ENCODE data around the gene KCNIP4.

Gene KCNIP4

DNA sequence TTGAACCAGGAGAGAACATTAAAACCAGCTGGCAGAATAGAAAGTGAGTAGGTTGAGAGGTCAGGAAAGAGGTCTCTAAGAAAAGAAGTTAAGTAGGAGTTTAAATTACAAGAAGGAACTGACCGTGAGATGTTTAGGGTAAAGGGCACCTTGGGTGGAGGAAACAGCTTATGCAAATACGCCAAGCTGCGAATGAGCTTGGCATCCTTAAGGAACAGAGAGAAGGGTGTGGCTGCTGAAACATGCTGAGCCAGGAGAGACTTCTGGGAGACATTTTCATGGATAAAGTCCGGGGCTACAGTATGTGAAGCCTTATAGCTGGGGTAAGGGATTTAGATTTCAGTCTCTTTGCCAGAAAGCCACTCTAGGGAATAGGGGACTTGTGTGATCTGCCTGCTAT lies 249.1 kb downstream of the KCNIP4 start:
- DNase-seq (ENCODE audit: low read depth in 2 of 3, low spot score in 1 of 3) = no peak

DNA sequence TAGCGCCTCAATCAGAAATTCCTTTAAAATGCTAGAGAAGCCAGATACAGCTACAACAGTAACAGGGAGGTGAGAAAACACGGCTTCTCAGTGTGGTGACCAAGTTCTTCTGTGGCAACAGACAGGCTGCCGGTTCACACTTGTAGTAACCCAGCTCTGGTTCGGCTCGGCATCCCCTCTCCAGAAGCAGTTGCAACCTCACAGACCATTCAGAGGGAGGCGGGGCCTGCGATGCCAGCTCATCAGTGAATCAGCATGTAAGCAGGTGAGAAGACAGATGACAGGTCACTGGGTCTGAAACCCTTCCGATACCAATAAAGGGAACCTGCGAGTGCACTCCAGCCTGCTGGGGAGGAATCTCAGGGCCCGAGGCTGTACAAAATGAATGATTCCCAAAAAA lies 251.0 kb downstream of the KCNIP4 start:
- DNase-seq (ENCODE audit: low read depth in 2 of 3, low spot score in 1 of 3) = no peak

DNA sequence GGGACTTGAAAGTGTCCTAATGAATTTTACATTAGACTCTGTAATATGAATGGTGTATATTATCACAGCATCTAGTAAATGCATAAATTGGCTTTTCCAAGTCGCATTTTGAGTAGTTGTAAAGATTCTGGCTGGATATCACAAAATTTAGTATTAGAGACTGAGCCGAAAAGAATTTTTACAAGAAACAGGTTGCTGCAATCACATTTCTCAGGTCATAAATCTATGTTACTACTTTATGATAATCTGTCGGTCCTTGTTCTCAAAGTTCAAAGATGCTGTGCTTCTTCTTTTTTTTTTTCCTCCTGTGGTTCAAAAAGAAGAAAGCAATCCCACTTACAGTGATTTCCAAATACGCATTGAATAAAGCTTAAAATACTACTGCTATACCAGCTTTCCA lies 253.4 kb downstream of the KCNIP4 start:
- DNase-seq (ENCODE audit: low read depth in 2 of 3, low spot score in 1 of 3) = no peak

DNA sequence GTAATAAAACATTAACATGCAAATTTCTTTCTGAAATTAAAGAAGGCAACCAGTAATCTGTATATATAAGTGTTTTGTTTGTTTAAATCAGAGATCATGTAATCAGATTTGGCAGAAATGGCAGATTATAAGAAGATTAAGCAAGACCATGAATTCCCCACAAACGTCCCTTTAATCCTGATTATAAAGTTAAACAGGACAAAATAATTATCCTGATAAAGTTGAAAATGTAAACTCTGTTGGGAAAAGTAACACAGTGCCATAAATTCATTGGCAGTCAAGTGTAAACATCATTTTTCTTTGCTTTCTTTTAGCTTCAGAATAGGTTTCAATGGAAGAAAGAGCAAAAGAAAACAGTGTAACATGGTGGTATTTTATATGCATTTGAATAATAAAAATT lies 256.3 kb downstream of the KCNIP4 start:
- DNase-seq (ENCODE audit: low read depth in 2 of 3, low spot score in 1 of 3) = no peak

DNA sequence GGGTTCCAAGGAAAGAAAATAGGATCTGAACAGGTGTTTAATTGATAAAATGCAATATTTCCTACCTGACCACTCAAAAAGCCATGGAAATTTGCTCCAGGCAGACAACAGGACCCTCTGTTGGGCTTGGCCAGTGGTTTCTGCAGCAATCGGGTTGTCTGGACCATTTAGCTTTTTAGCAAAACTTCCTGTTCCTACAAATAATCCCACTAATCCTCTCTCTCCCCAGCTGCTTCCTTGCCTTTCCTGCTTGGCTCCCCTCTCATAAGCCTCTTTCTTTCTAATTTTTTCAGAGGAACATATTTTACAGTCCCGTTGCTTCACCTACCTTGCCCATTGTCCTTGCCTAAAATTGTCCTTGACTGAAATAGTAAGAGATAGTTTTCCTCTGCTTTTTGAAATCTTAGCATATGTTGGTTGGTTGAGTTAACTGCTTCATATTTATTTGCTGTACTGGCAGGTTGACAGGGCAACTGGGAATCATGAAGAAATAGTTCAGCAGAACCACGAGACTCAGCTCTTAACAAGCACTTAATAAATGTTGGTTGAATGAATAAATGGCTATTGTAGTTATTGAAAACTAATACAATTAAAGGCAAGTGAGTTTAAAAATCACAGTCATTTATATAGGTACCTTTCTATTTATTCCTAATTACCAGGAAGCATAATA lies 259.8 kb downstream of the KCNIP4 start:
- no peak for DNase-seq (ENCODE audit: low read depth in 2 of 3, low spot score in 1 of 3)

DNA sequence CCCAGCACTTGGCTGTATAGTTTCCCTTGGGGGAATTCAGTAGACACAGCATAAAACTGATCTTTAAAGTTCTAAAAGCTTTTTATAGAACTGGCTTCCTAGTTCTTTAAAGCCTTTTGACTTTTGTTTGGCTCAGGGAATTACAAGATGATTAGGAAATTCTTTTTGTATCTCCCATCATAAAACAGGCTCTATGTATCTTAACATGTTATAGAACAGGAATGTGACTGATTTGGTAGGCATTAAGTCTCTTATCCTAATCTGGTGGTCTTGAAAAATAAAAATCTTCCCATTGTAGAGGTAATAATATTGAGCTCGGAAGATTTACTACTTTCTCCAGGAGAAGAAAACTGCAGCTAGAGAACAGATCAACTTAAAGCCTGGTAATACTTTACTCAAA lies 262.7 kb downstream of the KCNIP4 start:
- DNase-seq (ENCODE audit: low read depth in 2 of 3, low spot score in 1 of 3) = no peak

DNA sequence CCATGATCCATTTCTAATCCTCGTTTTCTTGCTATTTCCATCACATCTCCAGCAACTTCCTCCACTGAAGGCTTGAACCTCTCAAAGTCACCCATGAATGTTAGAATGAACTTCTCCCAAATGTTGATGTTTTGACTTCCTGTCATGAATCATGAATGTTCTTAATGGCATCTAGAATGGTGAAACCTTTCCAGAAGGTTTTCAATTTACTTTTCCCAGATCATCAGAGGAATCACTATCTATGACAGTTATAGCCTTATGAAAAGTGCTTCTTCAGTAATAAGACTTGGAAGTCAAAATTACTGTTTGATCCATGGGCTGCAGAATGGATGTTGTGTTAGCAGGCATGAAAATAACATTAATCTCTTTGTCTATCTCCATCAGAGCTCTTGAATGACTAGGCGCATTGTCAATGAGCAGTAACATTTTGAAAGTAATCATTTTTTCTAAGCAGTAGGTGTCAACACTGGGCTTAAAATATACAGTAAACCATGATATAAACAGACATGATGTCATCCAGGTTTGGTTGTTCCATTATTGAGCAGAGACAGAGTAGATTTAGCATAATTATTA lies 268.2 kb downstream of the KCNIP4 start:
- DNase-seq (ENCODE audit: low read depth in 2 of 3, low spot score in 1 of 3) = no peak

DNA sequence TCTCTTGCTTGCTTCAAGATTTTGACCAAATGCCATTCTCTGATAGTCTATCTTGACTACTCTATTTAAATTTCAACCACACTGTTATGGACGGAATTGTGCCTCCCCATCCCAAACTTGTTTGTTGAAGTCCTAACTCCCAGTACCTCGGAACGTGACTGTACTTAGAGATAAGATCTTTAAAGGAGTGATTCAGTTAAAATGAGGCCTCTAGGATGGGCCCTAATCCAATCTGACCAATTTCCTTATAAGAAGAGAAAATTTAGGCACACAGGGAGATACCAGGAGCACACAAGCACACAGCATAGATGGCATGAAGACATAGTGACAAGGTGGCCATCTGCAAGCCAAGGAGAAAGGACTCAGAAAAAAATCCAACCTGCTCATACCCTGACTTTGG lies 269.9 kb downstream of the KCNIP4 start:
- no peak for DNase-seq (ENCODE audit: low read depth in 2 of 3, low spot score in 1 of 3)

DNA sequence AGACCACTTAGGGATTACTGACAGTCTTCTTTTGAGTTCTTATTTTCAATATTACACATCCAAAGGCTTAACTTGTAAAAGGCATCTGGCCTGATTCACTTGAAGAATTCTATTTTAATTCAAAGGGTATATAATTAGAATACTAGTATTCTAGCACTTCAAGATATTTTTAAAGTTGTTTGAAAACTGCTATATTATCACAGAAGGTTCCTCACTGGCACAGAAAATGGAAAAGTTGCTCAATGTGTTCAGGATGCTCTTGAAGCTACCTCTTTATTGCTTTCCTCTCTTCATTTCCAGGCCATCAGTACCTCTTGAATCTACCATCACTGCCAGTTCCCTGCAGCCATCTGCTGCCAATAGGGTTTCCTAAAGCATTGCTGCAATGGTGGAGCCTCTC lies 271.4 kb downstream of the KCNIP4 start:
- DNase-seq (ENCODE audit: low read depth in 2 of 3, low spot score in 1 of 3) = no peak

DNA sequence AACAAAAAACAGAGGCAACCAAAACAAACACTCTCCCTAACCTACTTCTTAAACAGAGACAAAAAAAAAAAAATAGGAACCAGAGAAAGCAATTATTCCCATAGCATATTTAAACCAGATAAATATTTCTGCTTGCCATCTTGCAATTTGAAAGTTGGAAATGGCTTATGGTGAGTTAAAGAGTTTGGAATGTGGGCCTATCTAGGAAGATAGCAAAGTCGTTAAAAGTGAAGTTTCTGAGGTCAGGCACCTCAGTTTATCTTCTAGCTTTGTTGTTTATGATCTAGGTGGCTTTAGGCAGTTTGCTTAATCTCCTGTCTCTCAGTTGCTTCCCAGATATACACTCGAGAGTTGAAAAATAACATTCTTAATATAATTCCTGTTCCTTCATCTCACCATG lies 284.2 kb downstream of the KCNIP4 start:
- no peak for DNase-seq (ENCODE audit: low read depth in 2 of 3, low spot score in 1 of 3)

DNA sequence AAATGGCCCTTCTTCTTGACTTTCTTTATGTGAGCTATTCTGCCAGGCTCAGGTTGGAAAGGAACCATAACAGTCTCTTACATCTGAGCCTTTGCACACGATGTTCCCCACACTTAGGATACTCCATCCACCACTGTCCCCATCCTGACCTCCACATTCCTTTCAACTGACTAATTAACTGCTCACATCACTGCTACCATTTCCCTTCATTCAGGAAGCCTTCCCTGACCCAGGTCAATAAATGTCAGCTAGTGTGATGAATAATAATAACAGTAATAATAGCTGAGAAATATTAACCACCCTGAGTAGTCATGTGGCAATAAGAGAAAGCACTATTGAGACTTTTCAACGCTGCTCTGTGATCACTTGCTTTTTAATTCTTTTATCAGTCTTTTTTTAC lies 291.7 kb downstream of the KCNIP4 start:
- DNase-seq (ENCODE audit: low read depth in 2 of 3, low spot score in 1 of 3) = no peak

DNA sequence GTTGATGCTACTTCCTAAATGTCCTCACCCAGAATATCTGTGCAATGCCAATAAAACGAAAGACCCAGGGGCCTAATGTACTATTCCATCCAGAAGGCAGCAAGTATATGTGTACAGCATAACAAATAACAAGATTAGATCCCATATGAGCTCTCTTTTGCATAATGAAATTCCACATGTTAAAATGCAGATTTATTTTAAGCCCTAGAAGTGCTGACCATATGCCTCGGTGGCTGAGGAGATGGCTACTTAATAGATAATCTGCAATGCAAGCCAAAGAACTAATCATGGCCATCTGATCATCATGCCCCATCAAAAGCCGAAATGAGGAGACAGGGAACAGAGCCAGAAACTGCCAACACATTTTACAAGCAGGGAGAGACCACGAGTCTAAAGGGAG lies 293.5 kb downstream of the KCNIP4 start:
- DNase-seq (ENCODE audit: low read depth in 2 of 3, low spot score in 1 of 3) = no peak

DNA sequence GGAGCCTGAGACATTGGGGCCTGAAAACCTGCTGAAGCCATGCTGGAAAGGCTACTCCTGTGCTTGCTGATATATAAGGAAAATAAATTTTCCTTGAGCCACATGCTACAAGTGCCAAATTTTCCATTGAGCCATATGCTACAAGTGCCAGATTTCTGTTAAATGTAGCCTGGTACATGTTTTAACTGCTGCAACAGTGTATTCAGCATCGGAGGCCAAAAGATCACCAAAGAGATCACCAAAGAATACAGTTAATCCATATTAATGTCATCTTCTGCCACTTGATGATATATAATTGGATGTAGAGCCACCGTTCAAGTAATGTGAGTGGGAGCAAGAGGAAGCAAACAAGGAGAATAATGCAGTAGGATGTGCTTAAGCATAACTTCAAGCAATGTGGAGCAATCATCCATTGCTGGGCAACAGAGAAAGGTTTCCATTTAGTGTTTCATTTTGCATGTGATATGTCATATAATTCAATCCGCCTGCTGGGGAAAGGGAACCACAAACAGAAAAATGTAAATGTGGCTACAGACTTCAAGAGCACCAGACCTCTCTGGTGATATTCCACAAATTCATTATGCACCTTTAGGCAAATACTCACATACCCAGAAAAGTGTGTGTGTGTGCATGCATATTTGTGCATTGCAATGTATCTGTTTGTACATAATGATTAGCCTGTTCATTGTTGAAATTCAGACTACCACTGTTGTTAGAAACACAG lies 295.9 kb downstream of the KCNIP4 start:
- no peak for DNase-seq (ENCODE audit: low read depth in 2 of 3, low spot score in 1 of 3)

DNA sequence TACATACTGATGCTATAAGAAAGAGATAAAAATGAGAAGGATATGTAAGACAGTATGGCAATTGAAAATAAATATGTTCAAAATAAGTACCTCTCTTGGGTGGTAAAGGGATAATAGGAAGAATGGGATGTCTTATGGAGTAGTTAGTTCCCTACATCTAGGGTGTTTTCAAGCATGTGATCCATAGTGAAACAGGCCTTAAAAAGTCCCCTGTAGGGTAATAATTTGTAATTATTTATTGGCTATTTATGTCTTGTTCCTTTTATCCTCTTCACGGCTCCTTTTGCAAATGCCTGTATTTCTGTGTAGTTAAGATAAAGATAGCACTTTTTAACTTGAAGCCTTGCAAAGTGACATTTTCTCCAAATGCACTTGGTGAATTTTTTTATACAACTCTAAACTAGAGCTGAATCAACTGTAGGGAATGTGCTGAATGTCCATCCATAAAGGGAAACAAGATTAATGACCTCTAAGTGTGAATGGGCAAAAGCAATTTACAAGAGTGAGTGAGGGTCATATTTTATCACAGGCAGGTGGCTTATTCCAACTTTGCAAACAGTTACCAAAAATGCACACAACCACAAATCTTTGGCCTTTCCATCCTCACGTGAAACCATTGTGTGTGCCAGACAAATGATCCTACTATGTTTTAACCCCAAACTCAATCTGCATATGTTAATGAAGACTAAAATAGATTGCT lies 299.0 kb downstream of the KCNIP4 start:
- DNase-seq (ENCODE audit: low read depth in 2 of 3, low spot score in 1 of 3) = no peak

DNA sequence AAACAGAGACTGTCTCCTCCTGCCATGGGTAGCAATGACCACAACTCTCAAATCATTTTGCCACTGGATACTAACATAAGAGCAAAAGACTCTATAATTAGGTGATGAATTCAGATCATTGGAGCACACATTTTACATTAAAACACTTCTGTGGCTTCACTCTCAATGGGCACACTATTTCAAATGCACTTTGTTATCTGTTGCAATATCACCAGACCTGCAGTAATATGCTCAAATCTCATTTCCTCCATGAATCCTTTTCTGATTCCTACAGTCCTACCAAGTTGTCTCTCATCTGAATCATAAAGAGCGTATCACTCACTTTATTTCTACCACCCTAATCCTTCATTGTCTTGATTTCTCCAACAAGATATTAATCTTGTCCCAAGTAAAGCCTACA lies 302.8 kb downstream of the KCNIP4 start:
- DNase-seq (ENCODE audit: low read depth in 2 of 3, low spot score in 1 of 3) = no peak

DNA sequence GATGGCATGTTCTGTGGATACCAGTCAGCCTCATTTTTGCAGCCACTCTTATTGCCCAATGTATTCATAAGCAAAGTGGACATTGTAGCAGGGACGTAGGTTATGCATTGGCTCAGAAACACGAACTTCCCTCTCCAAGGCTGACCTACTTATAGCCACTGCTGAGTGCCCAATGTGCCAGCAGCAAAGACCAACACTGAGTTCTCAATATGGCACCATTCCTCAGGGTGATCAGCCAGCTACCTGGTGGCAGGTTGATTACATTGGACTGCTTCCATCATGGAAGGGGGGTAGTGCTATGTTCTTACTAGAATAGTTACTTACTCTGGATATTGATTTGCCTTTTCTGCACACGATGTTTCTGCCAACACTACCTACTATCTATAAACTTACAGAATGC lies 306.9 kb downstream of the KCNIP4 start:
- DNase-seq (ENCODE audit: low read depth in 2 of 3, low spot score in 1 of 3) = no peak

DNA sequence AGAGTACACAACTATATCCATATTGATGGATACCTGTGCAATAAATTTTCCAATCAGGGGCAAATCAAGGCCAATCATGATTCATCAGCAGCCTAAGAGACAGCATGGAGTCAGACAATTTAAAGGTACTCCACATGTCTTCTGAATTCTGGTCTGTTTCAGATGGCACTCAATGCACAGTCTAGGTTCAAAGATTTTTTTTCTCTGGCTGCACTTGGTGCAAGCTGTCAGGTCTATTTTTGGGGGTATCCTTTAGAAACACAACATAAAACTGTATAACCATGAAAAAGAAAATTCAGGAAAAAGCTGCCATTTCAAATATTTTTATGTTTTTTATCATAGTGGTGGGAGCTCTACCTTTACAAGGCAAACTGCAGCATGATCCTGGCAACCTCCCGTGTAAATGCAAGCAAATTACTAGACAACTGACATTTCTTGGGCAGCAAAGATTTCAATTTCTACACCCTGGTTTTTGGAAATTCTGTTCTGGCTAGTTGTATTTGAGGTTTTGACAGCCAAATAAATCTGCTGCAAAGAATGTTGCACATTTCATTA lies 310.3 kb downstream of the KCNIP4 start:
- no peak for DNase-seq (ENCODE audit: low read depth in 2 of 3, low spot score in 1 of 3)

DNA sequence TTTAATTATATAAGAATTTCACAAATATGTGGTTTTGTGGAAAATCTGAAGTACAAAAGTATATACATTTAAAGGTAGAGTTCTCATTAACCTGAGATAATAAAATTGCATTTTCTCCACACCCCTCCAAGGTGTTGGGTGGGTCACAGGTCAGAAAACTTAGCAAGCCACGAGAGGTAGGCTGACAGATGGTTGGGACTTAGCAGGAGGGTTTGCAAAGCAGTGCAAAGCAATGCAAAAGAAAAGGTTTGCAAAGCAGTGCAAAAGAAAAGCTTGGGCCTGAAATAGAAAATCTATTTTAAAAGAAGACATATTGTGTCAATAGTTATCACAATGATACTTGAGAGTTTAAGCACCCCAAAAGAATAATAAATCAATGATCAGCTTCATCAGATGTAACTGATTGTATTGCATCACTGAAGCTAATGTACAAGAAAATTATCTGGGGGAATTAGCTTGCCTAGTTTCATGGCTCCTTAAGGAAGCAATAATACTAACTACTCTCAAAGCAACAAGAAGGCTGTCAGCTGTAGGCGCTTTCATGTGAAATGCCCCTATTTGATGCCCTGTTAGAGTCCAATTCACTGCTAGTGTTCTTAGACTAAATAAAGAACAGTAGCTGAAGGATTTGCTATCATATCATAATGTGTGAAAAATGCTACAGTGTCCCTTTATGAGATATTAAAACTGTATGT lies 319.5 kb downstream of the KCNIP4 start:
- DNase-seq (ENCODE audit: low read depth in 2 of 3, low spot score in 1 of 3) = no peak

DNA sequence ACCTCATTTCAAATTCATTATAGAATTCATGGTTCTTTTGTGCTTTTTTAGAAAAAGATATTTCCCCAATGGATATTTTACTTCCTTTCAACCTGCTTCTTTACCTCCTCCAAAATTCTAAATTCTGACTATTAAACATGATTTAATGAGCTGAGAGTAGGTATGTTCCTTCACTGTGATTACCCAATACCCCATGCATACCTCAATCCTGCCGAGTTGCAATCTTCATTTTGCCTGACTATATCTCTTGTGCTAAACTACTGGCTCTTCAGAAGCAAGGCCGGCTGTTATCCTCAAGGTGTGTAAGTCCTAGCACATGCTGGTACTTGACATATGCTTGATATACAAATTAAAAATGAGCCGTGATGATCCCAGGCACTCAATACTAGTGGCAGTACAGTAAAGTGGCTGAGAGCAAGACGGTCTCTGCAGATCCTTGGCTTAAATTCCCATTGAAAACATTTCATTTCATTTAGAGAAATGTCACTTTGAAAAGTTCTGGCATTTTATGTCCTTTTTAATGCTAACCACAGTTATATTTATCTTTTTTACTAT lies 320.4 kb downstream of the KCNIP4 start:
- no peak for DNase-seq (ENCODE audit: low read depth in 2 of 3, low spot score in 1 of 3)

DNA sequence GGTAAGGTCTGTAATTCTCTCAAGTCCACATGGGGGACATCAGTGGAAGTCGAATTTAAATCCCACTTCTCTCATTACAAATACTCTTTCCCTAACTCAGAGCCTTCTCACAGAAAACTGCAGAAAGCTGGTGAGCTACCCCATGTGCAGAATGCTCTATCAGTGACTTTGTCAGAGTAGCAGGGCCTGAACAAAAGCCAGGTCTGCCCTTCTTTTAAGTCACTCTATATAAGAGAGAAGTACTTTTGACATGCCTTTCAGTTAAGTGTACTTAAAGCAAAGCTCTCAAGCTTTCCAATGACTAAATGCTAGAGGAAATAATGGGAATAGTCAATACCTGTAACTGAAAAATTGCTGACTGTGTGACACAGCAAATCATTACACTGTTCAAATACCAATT lies 323.1 kb downstream of the KCNIP4 start:
- no peak for DNase-seq (ENCODE audit: low read depth in 2 of 3, low spot score in 1 of 3)

DNA sequence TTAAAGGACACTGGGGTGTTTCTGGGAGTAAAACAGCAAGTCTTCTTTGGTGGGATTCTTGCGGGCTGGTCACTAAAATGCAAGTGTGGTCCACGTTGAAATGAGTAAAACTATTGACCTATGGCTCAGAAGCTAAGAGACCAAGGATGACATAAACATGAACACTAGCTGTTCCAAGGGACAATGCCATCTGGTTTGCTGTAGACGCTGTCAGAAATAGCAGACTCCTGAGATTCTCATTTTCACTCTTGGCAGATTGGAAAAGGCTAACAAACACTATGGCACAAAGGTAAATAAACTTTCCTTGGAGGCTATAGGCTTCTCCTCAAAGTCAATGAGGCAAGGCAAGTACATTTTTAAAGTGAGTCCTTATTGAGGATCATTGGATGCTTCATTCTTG lies 343.6 kb downstream of the KCNIP4 start:
- no peak for DNase-seq (ENCODE audit: low read depth in 2 of 3, low spot score in 1 of 3)

All from stimulated activated CD4-positive, alpha-beta T cell treated with anti-CD3 and anti-CD28 coated beads, Interleukin-12 subunit alpha, Interleukin-12 subunit beta, amount 100 ng/mL, for 48 hours (primary cell).